Activated T-helper 1 cell treated with anti-CD3 and anti-CD28 coated beads, Interleukin-12 subunit alpha, Interleukin-12 subunit beta, Interleukin-2, Interleukin-4 antibody, amounts not matched to agents 30 ng/mL and 10 ng/mL and 1 ng/mL, durations not matched to agents 14 hours and 24 hours and 36 hours (primary cell): ENCODE measurements around the gene ARHGEF28. TPM values are rescaled to one million over a fixed set of nuclear protein-coding genes. Genes with fewer than 3 reads are reported as not detected.

Source experiments
- DNase-seq: peaks from one replicate; pipeline ENCODE4 v3.0.0; 2021; ENCODE audit warnings: low spot score
- H3K27ac Mint-ChIP-seq: one replicate; pipeline ENCODE4 v1.8.0; 2021; ENCODE audit warnings: mild to moderate bottlenecking, mixed read lengths
- H3K27me3 Mint-ChIP-seq: one replicate; pipeline ENCODE4 v1.8.0; 2022; ENCODE audit warnings: mild to moderate bottlenecking, moderate library complexity, mixed read lengths; ENCODE audit not compliant: insufficient read depth
- H3K36me3 Mint-ChIP-seq: one replicate; pipeline ENCODE4 v1.8.0; 2021; ENCODE audit warnings: low read depth, mixed read lengths
- H3K4me1 Mint-ChIP-seq: one replicate; pipeline ENCODE4 v1.8.0; 2021; ENCODE audit warnings: low read depth, mixed read lengths
- H3K4me3 Mint-ChIP-seq: one replicate; pipeline ENCODE4 v1.8.0; 2021; ENCODE audit warnings: mild to moderate bottlenecking, moderate library complexity, mixed read lengths
- H3K9me3 Mint-ChIP-seq: one replicate; pipeline ENCODE4 v1.8.0; 2021; ENCODE audit warnings: mixed read lengths
- intact Hi-C: fragments of 100-400 bp; cut with micrococcal nuclease; formaldehyde crosslinking; loops from one replicate; pipeline ENCODE4 v1.15.1; 2024
- total RNA-seq: library from RNA; stranded (reverse); gene quantifications from 2 replicates; pipeline ENCODE4 v1.2.3, GENCODE V29; 2022

ARHGEF28 gene
- total RNA-seq, 1 donor from 2014 or later, result 0.03 TPM

DNA sequence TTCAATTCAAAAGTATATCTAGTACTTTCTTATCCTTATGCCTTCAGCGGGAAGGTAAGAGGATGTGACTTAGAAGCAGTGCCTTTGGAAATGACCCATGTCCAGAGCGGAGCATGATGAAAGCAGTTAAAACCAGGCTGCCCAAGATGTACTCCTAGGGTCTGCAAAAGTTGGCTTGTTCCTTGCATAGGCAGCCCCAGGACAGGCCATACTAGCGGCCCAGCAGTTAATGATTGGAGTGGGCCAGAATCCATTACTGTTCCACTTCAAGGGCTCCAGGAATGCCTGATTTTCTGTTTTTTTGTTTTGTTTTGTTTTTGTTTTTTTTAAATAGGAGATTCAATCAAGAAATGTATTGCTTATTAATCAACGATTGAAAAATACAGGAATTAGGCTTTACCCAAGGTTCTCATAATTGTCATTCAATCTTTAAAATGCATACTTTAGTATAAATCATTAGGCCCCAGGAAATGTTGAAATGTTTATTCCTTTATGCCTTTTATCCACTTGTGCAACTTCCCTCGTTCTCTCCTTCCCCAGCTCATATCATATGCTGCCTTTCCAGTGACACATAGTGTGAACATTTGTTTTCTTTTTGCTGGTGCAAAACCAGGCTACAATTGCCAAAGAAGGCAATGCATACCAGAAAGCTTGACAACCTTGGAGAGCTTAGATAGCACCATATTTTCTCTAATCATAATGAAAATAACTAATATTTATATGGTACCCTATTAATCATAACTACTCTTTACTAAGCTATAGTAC, 190.8 kb downstream of the ARHGEF28 start:
- intact Hi-C loops, result no loop called here

DNA sequence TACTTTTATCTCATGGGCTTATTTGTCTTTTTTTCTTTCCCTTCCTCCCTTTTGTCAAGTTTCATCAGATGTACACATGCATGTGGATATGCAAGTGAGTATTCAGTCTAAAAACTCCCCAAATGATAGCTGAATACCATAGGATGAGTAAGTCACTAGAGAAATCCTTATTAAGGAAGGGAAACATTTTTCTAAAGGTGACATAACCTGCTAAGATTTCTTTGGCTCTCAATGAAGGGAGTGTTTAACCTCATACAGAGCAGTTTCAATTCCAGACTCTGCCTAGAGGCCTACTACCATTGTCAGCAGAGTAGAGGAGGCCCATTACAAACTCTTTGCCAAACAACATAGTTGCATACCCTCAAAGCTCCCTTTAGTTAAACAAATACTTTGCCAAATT, 192.4 kb downstream of the ARHGEF28 start:
- Mint-ChIP-seq H3K9me3 (no peaks in the 10 kb centered on the region), H3K27me3 (peaks cover 9% of the 10 kb centered on the region), H3K4me3 (no peak overlapping the region), H3K36me3 (no peaks in the 10 kb centered on the region), H3K27ac (no peak overlapping the region), H3K4me1 (no peaks in the 10 kb centered on the region)
- intact Hi-C loops, result no loop called here
- no peak for DNase-seq

More for the DNA sequence above, 190.8 kb downstream of the ARHGEF28 start:
- H3K4me3 Mint-ChIP-seq, result no peak overlapping the region
- H3K9me3 Mint-ChIP-seq, result no peaks in the 10 kb centered on the region
- H3K27me3 Mint-ChIP-seq, result peaks cover 12% of the 10 kb centered on the region
- no peak for DNase-seq
- no peaks in the 10 kb centered on the region for H3K36me3 Mint-ChIP-seq
- no peaks in the 10 kb centered on the region for H3K4me1 Mint-ChIP-seq
- no peak overlapping the region for H3K27ac Mint-ChIP-seq

DNA sequence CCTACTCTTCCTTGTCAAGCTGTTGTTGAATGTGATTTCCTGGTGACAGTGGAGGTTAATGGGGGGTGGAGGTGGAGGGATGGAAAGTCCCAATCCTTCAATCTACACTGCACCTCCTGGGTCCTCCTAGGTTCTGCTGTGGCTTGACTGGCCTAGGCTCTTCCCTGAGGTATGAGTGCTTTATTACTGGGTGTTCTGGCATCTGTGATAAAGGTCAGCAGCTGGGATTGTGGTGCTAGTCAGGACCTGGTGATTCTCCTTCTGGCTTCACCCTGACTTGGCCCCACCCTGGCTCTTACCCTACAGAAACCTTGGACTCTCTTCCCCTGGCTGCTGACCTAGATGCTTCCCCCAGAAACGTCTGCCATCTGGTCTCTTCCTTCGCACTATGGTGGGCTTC, 194.3 kb downstream of the ARHGEF28 start:
- Mint-ChIP-seq H3K36me3 (no peaks in the 10 kb centered on the region), H3K9me3 (no peaks in the 10 kb centered on the region), H3K27ac (no peak overlapping the region), H3K27me3 (peaks cover 4% of the 10 kb centered on the region), H3K4me1 (no peaks in the 10 kb centered on the region), H3K4me3 (no peak overlapping the region)
- intact Hi-C loops, result no loop called here
- DNase-seq, result no peak

DNA sequence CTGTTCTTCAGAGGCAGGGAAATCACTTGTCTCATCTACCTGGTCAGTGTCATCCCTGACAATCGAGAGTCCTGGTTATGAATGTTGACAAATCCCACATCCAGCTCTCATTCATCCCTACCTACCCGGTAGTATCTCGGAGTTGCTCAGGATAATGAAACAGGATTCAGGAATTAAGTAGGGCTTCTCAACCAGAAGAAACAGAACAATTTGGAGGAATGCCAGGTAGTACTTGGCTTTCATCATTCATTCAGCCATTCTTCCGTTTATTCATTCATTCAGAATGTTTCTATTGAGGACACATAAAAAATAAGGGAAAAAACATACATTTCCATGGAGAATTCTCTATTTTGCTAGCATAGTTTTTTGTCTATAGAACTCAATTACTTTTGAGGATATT, 195.0 kb downstream of the ARHGEF28 start:
- Mint-ChIP-seq H3K27me3 (no peaks in the 10 kb centered on the region), H3K4me3 (no peak overlapping the region), H3K36me3 (no peaks in the 10 kb centered on the region), H3K4me1 (no peaks in the 10 kb centered on the region), H3K9me3 (no peaks in the 10 kb centered on the region), H3K27ac (no peak overlapping the region)
- intact Hi-C loops, result no loop called here
- DNase-seq, result no peak

DNA sequence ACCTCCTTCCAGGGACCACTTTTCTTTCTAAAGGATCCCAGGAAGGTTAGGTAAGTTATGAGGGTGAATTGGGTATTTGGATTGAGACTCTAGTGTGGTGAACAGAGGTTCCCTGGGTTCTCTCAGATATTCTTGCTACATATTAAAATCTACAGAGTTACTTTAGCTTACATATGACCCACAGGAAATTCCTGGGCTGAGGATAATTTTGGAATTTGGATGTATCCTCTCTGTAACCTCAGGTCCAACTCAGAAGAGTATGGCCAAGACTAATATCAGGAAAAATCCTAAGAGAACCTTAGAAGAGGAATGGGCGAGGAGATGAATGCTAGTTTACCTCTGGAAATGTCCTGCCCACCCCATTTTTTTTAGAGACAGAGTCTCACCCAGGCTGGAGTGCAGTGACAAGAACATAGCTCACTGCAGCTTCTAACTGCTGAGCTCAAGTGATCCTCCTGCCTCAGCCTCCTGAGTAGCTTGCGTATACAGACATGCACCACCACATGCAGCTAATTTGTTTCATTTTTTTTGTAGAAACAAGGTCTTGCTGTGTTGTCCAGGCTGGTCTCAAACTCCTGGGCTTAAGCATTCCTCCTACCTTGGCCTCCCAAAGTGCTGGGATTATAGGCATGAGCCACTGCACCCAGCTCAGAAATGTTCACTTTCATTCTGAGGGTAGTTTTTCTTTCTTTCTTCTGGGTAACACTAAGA, 196.4 kb downstream of the ARHGEF28 start:
- H3K27me3 Mint-ChIP-seq, result no peaks in the 10 kb centered on the region
- no peak overlapping the region for H3K4me3 Mint-ChIP-seq

DNA sequence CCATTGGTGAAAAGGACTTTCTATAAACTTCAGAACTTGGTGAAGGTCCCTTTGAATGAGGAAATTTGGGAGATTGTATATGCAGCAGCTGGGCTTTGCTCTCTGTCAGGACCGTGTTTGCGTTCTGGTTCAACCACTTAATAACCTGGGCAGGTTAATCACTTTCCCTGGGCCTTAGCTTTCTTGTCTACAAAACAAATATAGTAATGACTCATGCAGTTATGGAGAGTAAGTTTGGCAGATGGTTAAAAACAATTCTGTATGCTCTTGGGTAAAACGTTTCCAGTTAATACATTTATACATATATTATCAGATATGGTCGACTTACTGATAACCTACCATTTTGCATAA, 197.0 kb downstream of the ARHGEF28 start:
- DNase-seq, result no peak
- no peaks in the 10 kb centered on the region for H3K9me3 Mint-ChIP-seq
- no peaks in the 10 kb centered on the region for H3K36me3 Mint-ChIP-seq
- no peaks in the 10 kb centered on the region for H3K4me1 Mint-ChIP-seq
- H3K27me3 Mint-ChIP-seq, result no peaks in the 10 kb centered on the region
- intact Hi-C loops, result no loop called here
- no peak overlapping the region for H3K4me3 Mint-ChIP-seq
- no peak overlapping the region for H3K27ac Mint-ChIP-seq

More for the DNA sequence above, 196.4 kb downstream of the ARHGEF28 start:
- intact Hi-C loops, result no loop called here
- H3K4me1 Mint-ChIP-seq, result no peaks in the 10 kb centered on the region
- DNase-seq, result no peak
- no peak overlapping the region for H3K27ac Mint-ChIP-seq
- H3K9me3 Mint-ChIP-seq, result no peaks in the 10 kb centered on the region
- no peaks in the 10 kb centered on the region for H3K36me3 Mint-ChIP-seq

DNA sequence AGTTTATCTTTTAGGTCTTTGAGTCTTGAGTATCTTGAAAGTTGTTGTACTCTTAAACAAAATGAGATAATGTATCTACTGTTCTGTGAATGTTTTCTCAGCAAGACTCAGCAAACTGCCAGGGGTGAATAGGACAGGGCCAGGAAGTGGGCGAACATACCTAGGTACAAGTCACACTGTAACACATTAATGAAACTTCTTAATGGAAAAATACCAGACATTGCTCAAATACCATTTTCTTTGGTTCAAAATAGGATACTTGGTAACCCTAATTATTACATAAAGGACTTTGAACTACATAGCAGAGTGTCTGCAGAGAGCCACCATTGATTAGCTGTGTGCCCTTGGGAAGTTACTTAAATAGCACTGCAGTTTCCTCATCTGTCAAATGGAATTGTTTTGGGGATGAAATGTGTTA, 197.5 kb downstream of the ARHGEF28 start:
- intact Hi-C loops, result no loop called here
- Mint-ChIP-seq H3K36me3 (no peaks in the 10 kb centered on the region), H3K4me3 (no peak overlapping the region)

DNA sequence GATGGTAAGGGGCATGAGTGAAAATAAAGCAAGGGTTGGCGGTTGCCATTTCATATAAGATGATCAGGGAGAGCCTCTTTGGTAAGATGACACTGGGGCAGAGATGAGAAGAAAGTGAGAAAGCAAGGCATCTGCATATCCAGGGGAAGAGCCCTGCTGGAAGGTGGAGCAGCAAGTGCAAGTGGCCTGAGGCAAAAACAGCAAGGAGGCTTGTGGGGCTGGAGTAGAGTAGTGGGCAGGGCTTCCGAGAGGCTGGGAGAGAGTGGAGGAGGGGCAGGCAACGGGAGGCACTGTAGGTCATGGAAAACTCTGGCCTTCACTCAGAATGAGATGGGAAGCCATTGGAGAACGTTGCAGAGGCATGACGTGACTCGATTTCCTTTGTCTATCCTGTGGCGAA, 199.2 kb downstream of the ARHGEF28 start:
- Mint-ChIP-seq H3K4me1 (no peaks in the 10 kb centered on the region), H3K27me3 (peaks cover 2% of the 10 kb centered on the region), H3K36me3 (no peaks in the 10 kb centered on the region), H3K4me3 (no peak overlapping the region), H3K27ac (no peak overlapping the region), H3K9me3 (no peaks in the 10 kb centered on the region)
- intact Hi-C loops, result no loop called here
- no peak for DNase-seq

More for the DNA sequence above, 197.5 kb downstream of the ARHGEF28 start:
- no peaks in the 10 kb centered on the region for H3K4me1 Mint-ChIP-seq
- H3K9me3 Mint-ChIP-seq, result no peaks in the 10 kb centered on the region
- peaks cover 1% of the 10 kb centered on the region for H3K27me3 Mint-ChIP-seq
- no peak for DNase-seq
- H3K27ac Mint-ChIP-seq, result no peak overlapping the region

DNA sequence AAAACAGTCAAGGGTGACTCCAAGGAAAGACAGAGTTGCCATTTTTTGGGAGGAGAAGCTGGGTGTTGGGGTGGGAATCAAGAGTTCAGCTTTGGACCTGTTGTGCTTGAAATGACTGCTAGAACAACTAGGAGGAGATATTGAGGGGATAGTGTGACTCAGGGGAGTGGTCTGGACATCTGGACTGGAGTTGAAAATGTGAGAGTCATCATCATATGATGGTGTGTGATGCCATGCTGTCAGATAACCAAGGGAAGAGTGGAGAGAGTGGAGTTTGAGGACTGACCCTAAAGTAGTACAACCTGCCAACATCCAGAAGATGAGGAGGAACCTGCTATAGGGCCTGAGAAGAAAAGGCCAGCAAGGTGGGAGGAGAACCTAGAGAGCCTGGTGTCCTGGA, 199.7 kb downstream of the ARHGEF28 start:
- Mint-ChIP-seq H3K4me1 (no peaks in the 10 kb centered on the region), H3K9me3 (no peaks in the 10 kb centered on the region), H3K27me3 (peaks cover 2% of the 10 kb centered on the region), H3K27ac (no peak overlapping the region), H3K4me3 (no peak overlapping the region), H3K36me3 (no peaks in the 10 kb centered on the region)
- DNase-seq, result no peak
- intact Hi-C loops, result no loop called here

DNA sequence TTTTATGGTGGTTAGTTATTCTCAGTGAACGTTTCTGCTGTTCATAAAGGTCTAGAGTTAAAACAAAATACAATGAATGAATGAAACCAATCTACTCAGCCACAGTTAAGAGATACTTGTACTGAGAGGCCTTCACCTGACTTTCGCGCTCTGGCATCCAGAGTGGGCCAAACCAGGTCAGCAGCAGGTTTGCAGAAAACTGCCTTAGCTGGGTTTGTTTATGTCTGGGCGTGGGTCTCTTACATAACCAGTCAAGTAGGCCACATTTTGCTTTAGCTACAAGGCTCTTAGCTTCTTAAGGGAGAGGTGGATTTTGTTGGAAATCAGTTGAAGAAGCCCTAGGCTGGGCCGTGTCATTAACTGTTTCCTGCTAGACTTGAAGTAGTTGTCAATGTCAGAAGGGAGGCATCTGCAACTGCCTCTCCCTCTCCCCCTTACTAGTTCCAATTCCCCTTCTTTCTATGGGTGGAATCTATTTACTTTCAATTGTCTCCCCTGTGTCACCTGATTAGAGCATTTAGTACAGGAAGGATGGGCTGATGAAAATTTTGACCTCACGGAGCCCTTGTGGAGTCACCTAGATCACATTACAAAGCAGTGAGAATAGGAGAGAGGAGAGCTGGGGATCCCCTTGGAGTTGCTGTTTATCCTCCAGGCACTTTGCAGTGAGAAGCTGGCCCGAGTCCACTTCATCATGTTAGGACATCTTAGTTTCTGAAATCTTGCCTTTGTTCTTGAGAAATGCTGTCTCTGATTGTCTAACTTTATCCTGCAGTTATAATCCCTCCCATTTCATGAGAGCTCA, 200.5 kb downstream of the ARHGEF28 start:
- H3K27me3 Mint-ChIP-seq, result peaks cover 2% of the 10 kb centered on the region
- no peaks in the 10 kb centered on the region for H3K36me3 Mint-ChIP-seq
- intact Hi-C loops, result no loop called here
- no peaks in the 10 kb centered on the region for H3K4me1 Mint-ChIP-seq
- H3K4me3 Mint-ChIP-seq, result no peak overlapping the region
- H3K9me3 Mint-ChIP-seq, result no peaks in the 10 kb centered on the region
- H3K27ac Mint-ChIP-seq, result no peak overlapping the region
- no peak for DNase-seq

DNA sequence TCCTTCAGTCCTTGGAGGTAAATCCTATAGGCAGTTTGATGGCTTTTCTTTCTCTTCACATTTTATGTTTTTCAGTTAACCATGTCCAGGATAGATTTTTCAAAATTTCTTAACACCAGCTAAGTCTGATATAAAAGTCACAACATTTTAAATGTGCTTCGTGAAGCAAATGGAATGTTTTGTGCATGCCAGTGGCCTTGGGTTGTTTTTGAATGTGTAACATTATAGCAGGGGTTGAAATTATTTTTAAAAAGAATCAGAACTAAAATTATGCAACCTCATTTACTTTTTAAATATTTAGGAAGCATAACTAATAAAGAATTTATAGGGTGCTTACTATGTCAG, 201.1 kb downstream of the ARHGEF28 start:
- no peak overlapping the region for H3K4me3 Mint-ChIP-seq
- no peaks in the 10 kb centered on the region for H3K36me3 Mint-ChIP-seq
- H3K9me3 Mint-ChIP-seq, result no peaks in the 10 kb centered on the region
- no peak overlapping the region for H3K27ac Mint-ChIP-seq
- H3K4me1 Mint-ChIP-seq, result no peaks in the 10 kb centered on the region
- no peak for DNase-seq
- H3K27me3 Mint-ChIP-seq, result peaks cover 2% of the 10 kb centered on the region
- intact Hi-C loops, result no loop called here

DNA sequence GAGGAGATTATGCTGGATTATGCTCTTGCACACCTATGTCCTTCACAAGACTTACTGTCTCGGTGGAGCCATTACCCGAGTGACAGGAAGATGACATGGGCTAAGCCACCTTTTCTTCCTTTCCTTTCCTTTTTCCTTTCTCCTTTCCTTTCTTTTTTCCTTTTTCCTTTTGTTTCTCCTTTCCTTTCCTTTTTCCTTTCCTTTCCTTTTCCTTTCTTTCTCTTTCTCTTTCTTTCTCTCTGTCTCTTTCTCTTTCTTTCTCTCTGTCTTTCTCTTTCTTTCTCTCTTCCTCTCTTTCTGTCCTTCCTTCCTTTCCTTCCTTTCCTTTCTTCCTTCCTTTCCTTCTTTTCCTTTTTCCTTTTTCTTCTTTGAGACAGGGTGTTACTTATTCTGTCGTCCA, 202.5 kb downstream of the ARHGEF28 start:
- intact Hi-C loops, result no loop called here
- Mint-ChIP-seq H3K4me3 (no peak overlapping the region), H3K36me3 (no peaks in the 10 kb centered on the region), H3K4me1 (no peaks in the 10 kb centered on the region), H3K27ac (no peak overlapping the region), H3K9me3 (no peaks in the 10 kb centered on the region), H3K27me3 (peaks cover 2% of the 10 kb centered on the region)
- DNase-seq, result no peak

DNA sequence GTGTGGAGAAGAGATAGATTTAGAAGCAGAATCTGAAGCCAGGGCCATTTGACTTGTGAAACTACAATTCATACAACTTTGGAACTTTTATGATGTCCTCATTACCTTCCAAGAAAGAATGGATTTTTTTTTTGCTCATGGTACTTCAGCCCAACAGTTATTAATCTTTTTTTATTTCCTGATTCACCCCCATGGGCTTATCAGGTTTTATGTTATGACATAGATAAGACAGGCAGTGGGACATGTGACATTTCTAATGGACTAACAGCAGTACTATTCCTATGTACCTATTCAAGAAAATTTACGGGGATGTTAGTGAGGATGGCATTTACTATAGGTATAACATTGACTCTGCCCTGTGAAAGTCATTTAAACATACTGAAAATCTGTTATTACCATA, 204.7 kb downstream of the ARHGEF28 start:
- no peaks in the 10 kb centered on the region for H3K36me3 Mint-ChIP-seq
- H3K27me3 Mint-ChIP-seq, result peaks cover 2% of the 10 kb centered on the region
- no peaks in the 10 kb centered on the region for H3K4me1 Mint-ChIP-seq
- H3K4me3 Mint-ChIP-seq, result no peak overlapping the region
- intact Hi-C loops, result no loop called here
- H3K9me3 Mint-ChIP-seq, result no peaks in the 10 kb centered on the region
- no peak for DNase-seq
- no peak overlapping the region for H3K27ac Mint-ChIP-seq
